Transverse colon (tissue), 3 donors: ENCODE results near the gene RSF1.

ENCODE experiments used
- EP300 ChIP-seq: sonication (generic); formaldehyde crosslinking; IDR thresholded peaks from one replicate; pipeline ENCODE4 v1.6.1; 2017; ENCODE audit warnings: antibody characterized with exemption, low read depth
- POLR2A ChIP-seq: fragments of 450-650 bp; IDR thresholded peaks from one replicate; pipeline ENCODE4 v1.6.1; 2016; ENCODE audit warnings: antibody characterized with exemption, mild to moderate bottlenecking, moderate library complexity
- TF ChIP-seq, protein P1 (sequence below), 5 experiments: fragments of 200-600 bp in 3 of 5; fragments of 450-650 bp in 2 of 5; sonication (generic) in 3 of 5; IDR thresholded peaks; 1 replicate in 2 of 5; 2 replicates in 3 of 5; pipeline ENCODE4 v1.5.1; 2016 to 2017; ENCODE audit warnings: antibody characterized with exemption in 5 of 5, inconsistent platforms in 3 of 5, mild to moderate bottlenecking in 2 of 5, moderate library complexity in 1 of 5

GRCh38 chr11:77699425-77699824 lies 121.1 kb downstream of the RSF1 start:
- TF ChIP-seq EP300 (no peak), POLR2A (no peak)
- TF ChIP-seq, protein P1, sequence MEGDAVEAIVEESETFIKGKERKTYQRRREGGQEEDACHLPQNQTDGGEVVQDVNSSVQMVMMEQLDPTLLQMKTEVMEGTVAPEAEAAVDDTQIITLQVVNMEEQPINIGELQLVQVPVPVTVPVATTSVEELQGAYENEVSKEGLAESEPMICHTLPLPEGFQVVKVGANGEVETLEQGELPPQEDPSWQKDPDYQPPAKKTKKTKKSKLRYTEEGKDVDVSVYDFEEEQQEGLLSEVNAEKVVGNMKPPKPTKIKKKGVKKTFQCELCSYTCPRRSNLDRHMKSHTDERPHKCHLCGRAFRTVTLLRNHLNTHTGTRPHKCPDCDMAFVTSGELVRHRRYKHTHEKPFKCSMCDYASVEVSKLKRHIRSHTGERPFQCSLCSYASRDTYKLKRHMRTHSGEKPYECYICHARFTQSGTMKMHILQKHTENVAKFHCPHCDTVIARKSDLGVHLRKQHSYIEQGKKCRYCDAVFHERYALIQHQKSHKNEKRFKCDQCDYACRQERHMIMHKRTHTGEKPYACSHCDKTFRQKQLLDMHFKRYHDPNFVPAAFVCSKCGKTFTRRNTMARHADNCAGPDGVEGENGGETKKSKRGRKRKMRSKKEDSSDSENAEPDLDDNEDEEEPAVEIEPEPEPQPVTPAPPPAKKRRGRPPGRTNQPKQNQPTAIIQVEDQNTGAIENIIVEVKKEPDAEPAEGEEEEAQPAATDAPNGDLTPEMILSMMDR (IDR thresholded peaks at IDR 0.05), result no peak
